ENCODE data around the gene RAP2C. TPM values are rescaled to one million over a fixed set of nuclear protein-coding genes. Genes with fewer than 3 reads are reported as not detected.

The RAP2C gene
- total RNA-seq, 2 experiments from 2014 or later = 51.9 to 52.0 TPM

GRCh38 chrX:132191938-132192337 lies 27.3 kb downstream of the RAP2C start:
- CTCF ChIA-PET = no interaction called here
- H3K4me1 ChIP-seq (ENCODE audit: insufficient read depth, low read length) = no peaks in the 10 kb centered on the region
- H3K9me3 ChIP-seq (ENCODE audit: control insufficient read depth in 1 of 2, insufficient read depth in 1 of 2, low read length in 2 of 2) = peaks cover 0 to 9% of the 10 kb centered on the region in 2 experiments
- intact Hi-C loops (cut with DNase I, micrococcal nuclease) = no loop called here
- ATAC-seq (ENCODE audit: poor library complexity) = no peak
- no peaks in the 10 kb centered on the region for H3K9me3 Mint-ChIP-seq
- H3K27me3 Mint-ChIP-seq = no peaks in the 10 kb centered on the region
- H3K36me3 Mint-ChIP-seq (ENCODE audit: low read depth) = no peaks in the 10 kb centered on the region
- POLR2A ChIA-PET = no interaction called here
- TF ChIP-seq CTCF (IDR thresholded peaks at IDR 0.05) = no peak
- no peaks in the 10 kb centered on the region for H3K27me3 ChIP-seq (ENCODE audit: control insufficient read depth in 1 of 2, insufficient read depth in 2 of 2, low read length in 2 of 2)
- no peaks in the 10 kb centered on the region for H3K36me3 ChIP-seq (ENCODE audit: insufficient read depth, low read length)
- no peak overlapping the region for H3K27ac ChIP-seq (ENCODE audit: low read depth in 1 of 2, low read length in 2 of 2)
- no peaks in the 10 kb centered on the region for H3K4me1 Mint-ChIP-seq (ENCODE audit: low read depth)
- DNase-seq = no peak
- no peak overlapping the region for H3K27ac Mint-ChIP-seq
- no peak overlapping the region for H3K4me3 Mint-ChIP-seq
- H3K4me3 ChIP-seq (ENCODE audit: low read length) = no peak overlapping the region

GRCh38 chrX:132188175-132188574 lies 31.1 kb downstream of the RAP2C start:
- H3K27me3 Mint-ChIP-seq = no peaks in the 10 kb centered on the region
- intact Hi-C loops (cut with DNase I, micrococcal nuclease) = no loop called here
- DNase-seq (no peak), ATAC-seq (ENCODE audit: poor library complexity) (no peak)
- Histone ChIP-seq H3K4me3 (ENCODE audit: low read length) (no peak overlapping the region), H3K9me3 (ENCODE audit: control insufficient read depth in 1 of 2, insufficient read depth in 1 of 2, low read length in 2 of 2) (no peaks in the 10 kb centered on the region), H3K36me3 (ENCODE audit: insufficient read depth, low read length) (no peaks in the 10 kb centered on the region), H3K4me1 (ENCODE audit: insufficient read depth, low read length) (no peaks in the 10 kb centered on the region), H3K27me3 (ENCODE audit: control insufficient read depth in 1 of 2, insufficient read depth in 2 of 2, low read length in 2 of 2) (no peaks in the 10 kb centered on the region), H3K27ac (ENCODE audit: low read depth in 1 of 2, low read length in 2 of 2) (no peak overlapping the region)
- no peak overlapping the region for H3K27ac Mint-ChIP-seq
- ChIA-PET CTCF (no interaction called here), POLR2A (no interaction called here)
- H3K4me3 Mint-ChIP-seq = no peak overlapping the region
- TF ChIP-seq CTCF (IDR thresholded peaks at IDR 0.05) = no peak
- no peaks in the 10 kb centered on the region for H3K36me3 Mint-ChIP-seq (ENCODE audit: low read depth)
- no peaks in the 10 kb centered on the region for H3K4me1 Mint-ChIP-seq (ENCODE audit: low read depth)
- H3K9me3 Mint-ChIP-seq = no peaks in the 10 kb centered on the region

GRCh38 chrX:132187451-132187850 lies 31.8 kb downstream of the RAP2C start:
- Histone ChIP-seq H3K27me3 (ENCODE audit: control insufficient read depth in 1 of 2, insufficient read depth in 2 of 2, low read length in 2 of 2) (no peaks in the 10 kb centered on the region), H3K9me3 (ENCODE audit: control insufficient read depth in 1 of 2, insufficient read depth in 1 of 2, low read length in 2 of 2) (no peaks in the 10 kb centered on the region), H3K4me1 (ENCODE audit: insufficient read depth, low read length) (no peaks in the 10 kb centered on the region), H3K4me3 (ENCODE audit: low read length) (no peak overlapping the region), H3K36me3 (ENCODE audit: insufficient read depth, low read length) (no peaks in the 10 kb centered on the region), H3K27ac (ENCODE audit: low read depth in 1 of 2, low read length in 2 of 2) (no peak overlapping the region)
- H3K27ac Mint-ChIP-seq = no peak overlapping the region
- no peak overlapping the region for H3K4me3 Mint-ChIP-seq
- H3K36me3 Mint-ChIP-seq (ENCODE audit: low read depth) = no peaks in the 10 kb centered on the region
- ATAC-seq (ENCODE audit: poor library complexity) (no peak), DNase-seq (no peak)
- intact Hi-C loops (cut with DNase I, micrococcal nuclease) = no loop called here
- POLR2A ChIA-PET = no interaction called here
- H3K4me1 Mint-ChIP-seq (ENCODE audit: low read depth) = no peaks in the 10 kb centered on the region
- no peak for TF ChIP-seq CTCF (IDR thresholded peaks at IDR 0.05)
- CTCF ChIA-PET = no interaction called here
- H3K27me3 Mint-ChIP-seq = no peaks in the 10 kb centered on the region
- H3K9me3 Mint-ChIP-seq = no peaks in the 10 kb centered on the region

Measured in CD4-positive, alpha-beta T cell (primary cell).